Urinary bladder (tissue), 4 donors: ENCODE measurements around the gene SAMSN1. TPM values are rescaled to one million over a fixed set of nuclear protein-coding genes. Genes with fewer than 3 reads are reported as not detected.

ENCODE experiments used
- DNase-seq: peaks from one replicate; pipeline ENCODE4 v3.0.0-alpha.2; 2015; ENCODE audit errors: extremely low spot score
- H3K27ac ChIP-seq: one replicate; pipeline ENCODE4 v1.5.1; 2013; ENCODE audit warnings: low read depth, mild to moderate bottlenecking, moderate library complexity
- H3K36me3 ChIP-seq: one replicate; pipeline ENCODE4 v1.6.1; 2013; ENCODE audit warnings: mild to moderate bottlenecking, moderate library complexity; ENCODE audit not compliant: insufficient read depth
- H3K4me1 ChIP-seq: one replicate; pipeline ENCODE4 v1.6.1; 2013; ENCODE audit warnings: mild to moderate bottlenecking, moderate library complexity; ENCODE audit not compliant: insufficient read depth
- H3K4me3 ChIP-seq: one replicate; pipeline ENCODE4 v1.5.1; 2013; ENCODE audit warnings: low read depth, low read length
- WGBS: extraction: QIAGEN DNeasy Blood & Tissue Kit; methylation state at CpG from one replicate; pipeline ENCODE4 v1.1.7; 2013; 5-methylcytosine and 5-hydroxymethylcytosine counted together
- polyA plus RNA-seq: library from polyadenylated mRNA; stranded (reverse); fragments of 200-250 nt; gene quantifications from one replicate; pipeline ENCODE4 v1.2.3, GENCODE V29; 2013
- total RNA-seq: library from RNA; depleted of rRNA; stranded (reverse); fragments of >200 nt; gene quantifications from one replicate; pipeline ENCODE4 v1.2.3, GENCODE V29; 2014
- donor health status: healthy with polysubstance abuse.
- donor health status: healthy.

Gene SAMSN1
- total and polyA plus RNA-seq, 2 donors, result 11.3 to 16.2 TPM

GRCh38 chr21:14448784-14449183 is 97.3 kb downstream of the SAMSN1 start:
- WGBS, result 94% methylated on average over 1 of the region's 1 CpG
- no peaks in the 10 kb centered on the region for H3K36me3 ChIP-seq
- no peak overlapping the region for H3K27ac ChIP-seq
- DNase-seq, result no peak
- H3K4me3 ChIP-seq, result no peak overlapping the region
- no peaks in the 10 kb centered on the region for H3K4me1 ChIP-seq

DNA sequence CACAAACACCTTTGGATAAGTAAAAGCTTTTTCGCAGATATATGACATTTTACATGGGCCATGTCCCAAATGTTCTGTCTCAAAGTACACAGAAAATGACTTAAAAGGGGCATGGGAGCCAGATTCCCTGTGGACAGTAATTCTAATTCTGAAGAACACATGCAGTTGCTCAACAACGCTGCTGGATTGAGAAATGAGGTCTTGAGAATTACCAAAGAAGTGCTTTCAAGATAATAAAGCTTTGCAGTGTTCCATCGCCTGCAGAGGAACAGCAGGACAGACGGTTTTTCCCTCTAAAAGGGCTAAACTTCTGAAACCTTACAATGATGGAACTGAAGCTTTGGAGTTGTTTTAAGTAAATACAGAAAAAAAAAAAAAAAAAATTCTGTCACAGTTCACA is 107.9 kb downstream of the SAMSN1 start:
- 62% methylated on average over 4 of the region's 4 CpGs for WGBS
- H3K4me1 ChIP-seq, result no peaks in the 10 kb centered on the region
- no peak overlapping the region for H3K4me3 ChIP-seq
- H3K36me3 ChIP-seq, result no peaks in the 10 kb centered on the region
- no peak overlapping the region for H3K27ac ChIP-seq
- no peak for DNase-seq

DNA sequence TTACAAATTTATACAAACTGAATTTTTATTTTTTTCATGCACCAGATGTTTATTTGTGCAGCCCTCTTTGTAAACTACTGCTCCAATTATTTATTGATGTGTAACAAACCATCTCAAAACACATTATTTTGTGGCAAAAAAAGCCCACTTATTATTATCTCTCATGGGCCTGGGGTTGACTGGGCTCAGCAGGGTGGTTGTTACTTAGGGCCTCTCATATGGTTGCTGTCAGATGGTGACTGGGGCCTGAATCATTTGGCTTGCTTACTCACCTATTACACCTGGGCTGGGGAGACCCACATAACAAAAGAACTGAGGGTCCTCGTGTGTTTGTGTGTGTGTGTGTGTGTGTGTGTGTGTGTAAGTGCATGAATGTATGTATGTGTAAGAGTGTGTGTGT is 110.7 kb downstream of the SAMSN1 start:
- no peak overlapping the region for H3K4me3 ChIP-seq
- no peaks in the 10 kb centered on the region for H3K36me3 ChIP-seq
- 77% methylated on average over 1 of the region's 1 CpG for WGBS
- DNase-seq, result no peak
- H3K27ac ChIP-seq, result no peak overlapping the region
- no peaks in the 10 kb centered on the region for H3K4me1 ChIP-seq

Other genes starting within 250 kb of the SAMSN1 start
- 71.8 TPM for gene HSPA13, start 163.2 kb downstream of the SAMSN1 start, total RNA-seq
- gene HSPA13, start 163.2 kb downstream of the SAMSN1 start, polyA plus RNA-seq, result 12.1 TPM